ENCODE results near the gene PRDM13.

DNA sequence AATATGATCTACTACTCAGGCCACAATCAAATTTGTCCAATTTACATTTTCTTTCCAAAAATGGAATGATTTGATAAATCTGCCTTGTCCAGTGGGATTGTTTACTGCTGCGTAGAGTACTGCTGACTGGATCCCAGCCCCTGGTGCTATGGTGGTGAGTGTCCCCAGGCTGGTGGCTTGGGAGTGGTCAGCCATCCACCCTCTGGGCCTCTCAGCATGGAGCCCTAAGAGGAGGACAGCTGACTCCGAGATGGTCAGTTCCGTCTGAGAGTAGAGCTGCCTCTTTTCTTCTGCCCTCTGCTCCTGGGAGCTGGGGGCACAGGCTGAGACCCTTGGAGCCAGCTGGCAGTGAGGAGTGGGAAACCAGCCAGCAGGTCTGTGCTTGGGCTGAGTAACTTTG lies 22.7 kb downstream of the PRDM13 start:
- no peak for TF ChIP-seq EZH2 (IDR thresholded peaks at IDR 0.05; ENCODE audit: low read depth, unreplicated experiment)
- TF ChIP-seq, protein P1, sequence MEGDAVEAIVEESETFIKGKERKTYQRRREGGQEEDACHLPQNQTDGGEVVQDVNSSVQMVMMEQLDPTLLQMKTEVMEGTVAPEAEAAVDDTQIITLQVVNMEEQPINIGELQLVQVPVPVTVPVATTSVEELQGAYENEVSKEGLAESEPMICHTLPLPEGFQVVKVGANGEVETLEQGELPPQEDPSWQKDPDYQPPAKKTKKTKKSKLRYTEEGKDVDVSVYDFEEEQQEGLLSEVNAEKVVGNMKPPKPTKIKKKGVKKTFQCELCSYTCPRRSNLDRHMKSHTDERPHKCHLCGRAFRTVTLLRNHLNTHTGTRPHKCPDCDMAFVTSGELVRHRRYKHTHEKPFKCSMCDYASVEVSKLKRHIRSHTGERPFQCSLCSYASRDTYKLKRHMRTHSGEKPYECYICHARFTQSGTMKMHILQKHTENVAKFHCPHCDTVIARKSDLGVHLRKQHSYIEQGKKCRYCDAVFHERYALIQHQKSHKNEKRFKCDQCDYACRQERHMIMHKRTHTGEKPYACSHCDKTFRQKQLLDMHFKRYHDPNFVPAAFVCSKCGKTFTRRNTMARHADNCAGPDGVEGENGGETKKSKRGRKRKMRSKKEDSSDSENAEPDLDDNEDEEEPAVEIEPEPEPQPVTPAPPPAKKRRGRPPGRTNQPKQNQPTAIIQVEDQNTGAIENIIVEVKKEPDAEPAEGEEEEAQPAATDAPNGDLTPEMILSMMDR (conservative IDR thresholded peaks at IDR 0.05; ENCODE audit: low read depth in 2 of 2) = no peak
- no peak for TF ChIP-seq POLR2AphosphoS5 (IDR thresholded peaks at IDR 0.05; ENCODE audit: low read depth)
- no peak for TF ChIP-seq ZNF114 (CRISPR knock-in tag; IDR thresholded peaks at IDR 0.05)
- TF ChIP-seq EZH2phosphoT487 (IDR thresholded peaks at IDR 0.05; ENCODE audit: unreplicated experiment) = no peak
